GM18505 (cell line): Measurements from ENCODE around the gene PSMG3.
"Not testable (repeated sequence)": the region's sequence is repeated elsewhere in the genome, so short reads cannot be mapped to it uniquely, and the experiment has no call there.

ENCODE experiments used
- ATAC-seq: cut with Tn5 transposase; IDR thresholded peaks from one replicate; pipeline ENCODE4 v1.9.1; 2021; ENCODE audit not compliant: unreplicated experiment
- POLR2A ChIP-seq: IDR thresholded peaks from 4 replicates; pipeline ENCODE4 v1.6.1; 2011; ENCODE audit warnings: borderline replicate concordance; ENCODE audit not compliant: insufficient read depth, insufficient read length; ENCODE audit errors: extremely low read depth

PSMG3 gene

DNA sequence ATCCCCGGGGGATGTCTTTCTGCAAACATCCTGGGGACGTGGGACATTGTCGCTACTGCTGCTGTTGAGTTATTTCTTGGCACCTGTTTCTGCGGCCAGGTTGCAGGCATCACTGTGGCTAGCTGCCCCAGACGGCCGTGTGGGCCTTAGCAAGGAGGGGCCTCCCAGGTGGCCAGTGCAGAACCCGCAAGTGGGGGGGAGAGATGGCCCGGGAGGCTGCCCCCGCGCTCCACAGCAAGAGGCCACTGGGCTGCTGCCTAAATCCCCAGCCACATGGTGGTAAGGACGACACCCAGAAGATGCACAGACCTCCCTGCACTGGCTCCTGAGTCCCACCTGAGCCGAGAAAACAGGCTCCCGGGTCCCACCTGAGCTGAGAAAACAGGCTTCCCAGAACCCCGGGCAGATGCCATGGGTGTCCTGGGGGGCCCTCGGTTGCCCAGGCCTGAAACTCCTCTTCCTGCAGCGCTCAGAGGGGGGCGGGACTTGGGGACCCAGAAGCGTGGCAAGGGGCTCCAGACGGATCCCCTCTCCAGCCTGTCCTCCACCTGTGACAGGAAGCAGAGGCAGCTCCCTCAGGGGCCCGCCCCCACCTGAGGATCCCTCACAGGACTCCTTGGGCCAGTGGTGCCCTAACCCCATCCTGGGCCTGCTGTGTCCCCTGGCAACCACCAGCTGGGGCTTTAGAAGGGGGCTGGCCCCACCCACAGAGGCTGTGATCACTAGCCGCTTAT is 40.3 kb downstream of the PSMG3 start:
- no peak for ATAC-seq
- TF ChIP-seq POLR2A: no peak

DNA sequence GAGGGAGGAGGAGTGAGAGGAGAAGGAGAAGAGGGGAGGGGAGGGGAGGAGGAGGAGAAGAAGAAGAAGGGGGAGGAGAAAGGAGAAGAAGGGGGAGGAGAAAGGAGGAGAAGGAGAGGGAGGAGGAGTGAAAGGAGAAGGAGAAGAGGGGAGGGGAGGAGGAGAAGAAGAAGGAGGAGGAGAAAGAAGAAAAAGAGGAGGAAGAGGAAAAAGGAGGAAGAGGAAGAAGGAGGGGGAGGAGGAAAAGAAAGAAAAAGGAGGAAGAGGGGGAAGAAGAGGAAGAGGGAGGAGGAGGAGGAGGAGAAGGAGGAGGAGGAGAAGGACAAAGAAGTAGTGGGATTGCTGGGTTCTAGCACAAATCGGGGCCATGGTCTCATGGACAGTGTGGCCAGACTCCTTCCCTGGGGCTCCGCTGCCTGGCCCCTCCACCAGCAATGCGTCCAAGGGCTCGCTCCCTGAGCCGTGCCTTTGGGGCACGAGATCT is 43.5 kb downstream of the PSMG3 start:
- TF ChIP-seq POLR2A: no peak
- no peak for ATAC-seq

DNA sequence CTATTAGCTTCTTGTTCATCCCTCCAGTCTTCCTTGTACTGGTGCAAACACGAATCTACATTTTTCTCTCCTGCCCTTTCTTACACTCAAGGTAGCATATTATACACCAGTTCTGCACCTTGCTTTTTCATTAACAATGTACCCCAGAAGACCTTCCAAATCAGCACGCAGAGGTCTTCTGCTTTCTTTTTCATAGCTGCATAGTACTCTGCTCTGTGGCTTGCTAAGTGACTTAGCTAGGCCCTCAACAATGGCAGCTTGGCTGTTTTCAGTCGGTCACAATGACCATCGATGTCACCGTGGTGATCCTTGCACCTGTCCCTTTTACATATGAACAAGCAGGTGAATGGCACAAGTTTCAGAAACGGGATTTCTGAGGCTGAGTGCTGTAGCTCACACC is 44.4 kb downstream of the PSMG3 start:
- TF ChIP-seq POLR2A: no peak
- ATAC-seq: no peak

GRCh38 chr7:1523844-1524243 is 46.0 kb downstream of the PSMG3 start:
- no peak for TF ChIP-seq POLR2A
- no peak for ATAC-seq

DNA sequence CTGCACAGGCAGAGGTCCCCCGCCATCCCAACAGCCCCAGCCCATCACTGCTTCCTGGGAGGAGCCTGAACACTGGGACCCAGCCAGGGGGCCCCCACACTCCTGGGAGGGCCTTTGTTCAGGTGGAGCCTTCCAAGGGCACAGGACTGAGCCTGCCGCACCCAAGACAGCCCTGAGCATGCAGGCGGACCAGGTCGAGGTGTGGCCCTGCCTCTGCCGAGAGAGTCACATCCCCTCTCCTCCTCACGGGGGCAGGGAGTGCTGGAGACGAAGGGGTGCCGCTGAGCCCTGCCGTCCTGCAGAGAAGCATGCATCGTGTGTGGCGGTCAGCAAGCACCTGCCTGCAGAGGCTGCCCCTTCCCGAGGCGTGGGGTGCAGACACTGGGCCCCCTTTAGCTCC is 46.6 kb downstream of the PSMG3 start:
- no peak for ATAC-seq
- no peak for TF ChIP-seq POLR2A

DNA sequence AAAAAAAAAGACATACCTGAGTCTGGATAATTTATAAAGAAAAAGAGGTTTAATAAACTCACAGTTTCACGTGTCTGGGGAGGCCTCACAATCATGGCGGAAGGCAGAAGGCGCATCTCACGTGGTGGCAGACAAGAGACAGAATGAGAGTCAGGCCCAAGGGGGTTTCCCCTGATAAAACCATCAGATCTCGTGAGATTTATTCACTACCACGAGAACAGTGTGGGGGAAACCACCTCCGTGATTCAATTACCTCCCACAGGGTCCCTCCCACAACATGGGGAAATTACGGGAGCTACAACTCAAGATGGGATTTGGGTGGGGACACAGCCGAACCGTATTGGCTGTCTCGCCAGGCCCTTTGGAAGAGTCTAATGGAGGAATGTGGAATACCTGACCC is 48.4 kb downstream of the PSMG3 start:
- ATAC-seq: no peak
- TF ChIP-seq POLR2A: no peak

DNA sequence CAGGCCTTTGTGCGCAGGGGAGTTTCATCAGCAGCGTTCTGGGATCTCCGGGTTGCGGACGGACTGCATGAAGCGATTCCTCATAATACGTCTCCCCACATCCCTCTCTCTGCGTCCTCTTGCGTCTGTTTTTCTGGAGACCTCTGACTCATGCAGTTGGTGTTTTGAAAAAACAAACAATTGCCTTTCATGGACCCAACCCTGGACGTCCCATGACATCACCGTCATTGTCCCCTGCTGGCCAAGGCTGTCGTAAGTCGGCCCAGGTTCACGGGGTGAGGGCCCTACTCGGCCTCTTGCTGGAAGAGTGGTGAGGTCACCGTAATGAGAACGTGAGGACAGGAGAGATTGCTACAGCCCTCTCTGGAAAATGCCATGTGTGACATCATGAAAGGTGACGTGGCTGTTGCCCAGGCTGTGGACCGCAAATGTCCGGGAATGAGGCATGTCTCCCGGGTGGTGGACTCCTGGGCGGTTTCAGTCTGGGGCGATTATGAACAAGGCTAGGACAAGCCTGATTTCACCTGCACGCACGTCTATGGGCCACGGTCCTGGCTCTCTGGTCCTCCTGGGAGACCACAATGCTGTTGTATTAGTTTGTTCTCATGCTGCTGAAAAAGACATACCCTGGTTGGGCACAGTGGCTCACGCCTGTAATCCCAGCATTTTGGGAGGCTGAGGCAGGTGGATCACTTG is 49.1 kb downstream of the PSMG3 start:
- TF ChIP-seq POLR2A: no peak
- ATAC-seq: no peak

DNA sequence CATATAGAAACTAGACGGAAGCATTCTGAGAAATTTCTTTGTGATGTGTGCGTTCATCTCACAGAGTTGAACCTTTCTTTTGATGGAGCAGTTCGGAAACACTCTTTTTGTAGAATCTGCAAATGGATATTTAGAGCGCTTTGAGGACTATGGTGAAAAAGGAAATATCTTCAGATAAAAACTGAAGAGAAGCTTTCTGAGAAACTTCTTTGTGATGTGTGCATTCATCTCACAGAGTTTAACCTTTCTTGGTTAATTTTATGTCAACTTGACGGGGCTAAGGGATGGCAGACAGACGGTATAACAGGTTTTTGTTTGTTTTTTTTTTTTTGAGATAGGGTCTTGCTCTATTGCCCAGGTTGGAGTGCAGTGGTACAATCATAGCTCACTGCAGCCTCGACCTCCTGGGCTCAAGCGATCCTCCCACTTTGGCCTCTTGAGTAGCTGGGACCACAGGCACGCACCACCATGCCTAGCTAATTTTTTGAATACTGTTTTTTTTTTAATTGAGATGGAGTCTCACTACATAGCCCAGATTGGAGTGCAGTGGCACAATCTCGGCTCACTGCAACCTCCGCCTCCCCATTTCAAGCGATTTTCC is 50.4 kb downstream of the PSMG3 start:
- ATAC-seq: not testable (repeated sequence)
